Neuronal stem cell (in vitro differentiated cells): ENCODE results near the gene CHTF18.

Experiments
- DNase-seq: peaks from one replicate; pipeline ENCODE4 v3.0.0-alpha.2; 2013; ENCODE audit warnings: low spot score
- H2AFZ ChIP-seq: one replicate; pipeline ENCODE4 v1.6.1; 2013; ENCODE audit warnings: mild to moderate bottlenecking, low read length, inconsistent platforms
- H2AK5ac ChIP-seq: 2 replicates; pipeline ENCODE4 v1.6.1; 2013; ENCODE audit warnings: low read depth, mild to moderate bottlenecking, inconsistent platforms, low read length, moderate library complexity, mixed read lengths
- H2BK120ac ChIP-seq: 2 replicates; pipeline ENCODE4 v1.6.1; 2013; ENCODE audit warnings: low read depth, mild to moderate bottlenecking, inconsistent platforms, low read length, moderate library complexity, mixed read lengths
- H2BK12ac ChIP-seq: one replicate; pipeline ENCODE4 v1.6.1; 2013; ENCODE audit warnings: low read length, inconsistent platforms
- H2BK15ac ChIP-seq: 2 replicates; pipeline ENCODE4 v1.6.1; 2013; ENCODE audit warnings: mild to moderate bottlenecking, low read length, inconsistent platforms, mixed read lengths
- H2BK5ac ChIP-seq: one replicate; pipeline ENCODE4 v1.6.1; 2013; ENCODE audit warnings: inconsistent platforms, mild to moderate bottlenecking, low read length, moderate library complexity
- H3K14ac ChIP-seq: one replicate; pipeline ENCODE4 v1.6.1; 2013; ENCODE audit warnings: low read length, inconsistent platforms
- H3K18ac ChIP-seq: 2 replicates; pipeline ENCODE4 v1.6.1; 2013; ENCODE audit warnings: low read length, inconsistent platforms
- H3K23ac ChIP-seq: 2 replicates; pipeline ENCODE4 v1.6.1; 2013; ENCODE audit warnings: low read depth, mild to moderate bottlenecking, mixed read lengths, low read length, inconsistent platforms; ENCODE audit not compliant: poor library complexity
- H3K27ac ChIP-seq: replicated peaks from 3 replicates; pipeline ENCODE4 v1.5.1; 2013; ENCODE audit warnings: low read length, inconsistent platforms
- H3K27me3 ChIP-seq, 3 experiments: 2 replicates each; pipeline ENCODE4 v1.6.1; 2013; ENCODE audit warnings: low read length in 3 of 3, mild to moderate bottlenecking in 2 of 3, inconsistent platforms in 1 of 3, low read depth in 1 of 3, mixed read lengths in 1 of 3, moderate library complexity in 1 of 3; ENCODE audit not compliant: control insufficient read depth in 3 of 3, insufficient read depth in 3 of 3
- H3K36me3 ChIP-seq, 2 donors: replicated peaks in 1 of 2; 2 replicates each; pipeline ENCODE4 v1.6.1; 2013; ENCODE audit warnings: low read length in 2 of 2; ENCODE audit not compliant: control insufficient read depth in 2 of 2, insufficient read depth in 2 of 2
- H3K4ac ChIP-seq: 2 replicates; pipeline ENCODE4 v1.6.1; 2013; ENCODE audit warnings: inconsistent platforms, mild to moderate bottlenecking, low read length, moderate library complexity
- H3K4me1 ChIP-seq, 2 donors: 1 replicate in 1 of 2; 2 replicates in 1 of 2; pipeline ENCODE4 v1.6.1; 2013; ENCODE audit warnings: low read length in 2 of 2, low read depth in 1 of 2; ENCODE audit not compliant: control insufficient read depth in 2 of 2, insufficient read depth in 1 of 2
- H3K4me2 ChIP-seq: one replicate; pipeline ENCODE4 v1.6.1; 2013; ENCODE audit warnings: mild to moderate bottlenecking, low read length, inconsistent platforms; ENCODE audit not compliant: insufficient read depth, poor library complexity, severe bottlenecking
- H3K4me3 ChIP-seq, 2 donors: 2 replicates each; pipeline ENCODE4 v1.5.1; 2013; ENCODE audit warnings: low read length in 2 of 2, mild to moderate bottlenecking in 2 of 2, inconsistent platforms in 1 of 2, moderate library complexity in 1 of 2
- H3K79me1 ChIP-seq: one replicate; pipeline ENCODE4 v1.6.1; 2013; ENCODE audit warnings: low read depth, mild to moderate bottlenecking, inconsistent platforms, low read length, moderate library complexity
- H3K9ac ChIP-seq: one replicate; pipeline ENCODE4 v1.6.1; 2013; ENCODE audit warnings: mild to moderate bottlenecking, low read depth, low read length, inconsistent platforms; ENCODE audit not compliant: poor library complexity
- H3K9me3 ChIP-seq, 2 donors: replicated peaks in 1 of 2; 2 replicates each; pipeline versions ENCODE3 to v1.6.1; 2013; ENCODE audit warnings: low read length in 2 of 2, mild to moderate bottlenecking in 2 of 2, inconsistent platforms in 1 of 2, low read depth in 1 of 2, mixed read lengths in 1 of 2, moderate library complexity in 1 of 2; ENCODE audit not compliant: control insufficient read depth in 2 of 2, insufficient read depth in 1 of 2
- H4K8ac ChIP-seq: one replicate; pipeline ENCODE4 v1.6.1; 2013; ENCODE audit warnings: low read depth, mild to moderate bottlenecking, inconsistent platforms, low read length, moderate library complexity
- H4K91ac ChIP-seq: one replicate; pipeline ENCODE4 v1.6.1; 2013; ENCODE audit warnings: low read length, low read depth, mild to moderate bottlenecking, inconsistent platforms; ENCODE audit not compliant: poor library complexity
- WGBS, 2 donors: extraction: QIAGEN DNeasy Blood & Tissue Kit; methylation state at CpG; one replicate each; pipeline ENCODE4 v1.1.7; 2013; ENCODE audit warnings: missing lambda C conversion rate in 2 of 2, mixed read lengths in 1 of 2; ENCODE audit not compliant: insufficient read length in 2 of 2, insufficient replicate concordance in 1 of 2; ENCODE audit errors: extremely low coverage in 2 of 2; 5-methylcytosine and 5-hydroxymethylcytosine counted together

Gene CHTF18

DNA sequence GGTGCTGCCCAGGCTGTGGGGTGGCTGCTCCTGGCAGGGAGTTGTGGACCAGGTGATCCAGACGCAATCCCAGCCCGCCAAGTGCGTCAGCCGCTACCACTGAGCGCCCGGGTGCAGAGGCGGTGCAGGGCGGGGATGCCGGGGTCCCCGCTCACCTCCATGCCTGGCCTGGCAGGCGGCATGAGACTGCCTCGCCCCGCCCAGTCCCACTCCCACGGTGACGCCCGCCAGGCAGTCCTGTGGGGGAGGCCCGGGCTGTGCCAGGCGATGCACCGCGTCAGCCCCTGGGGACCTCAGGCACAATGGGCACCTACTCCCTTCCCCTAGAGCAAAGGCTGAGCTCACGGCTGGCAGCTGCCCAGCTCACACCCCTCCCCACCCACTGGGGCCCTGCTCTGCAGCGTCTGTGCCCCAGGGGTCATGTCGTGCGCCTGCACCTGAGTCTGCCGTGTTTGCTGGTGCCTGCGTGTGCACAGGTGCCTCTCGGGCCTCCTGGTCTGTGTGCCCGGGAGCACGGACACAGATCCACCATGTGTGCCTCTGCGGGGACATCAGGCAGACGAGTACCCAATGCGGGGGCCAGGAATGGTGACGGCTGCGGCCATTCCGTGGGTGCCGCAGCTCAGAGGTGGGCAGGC, 5.5 kb upstream of the CHTF18 start:
- no CpG with 5 or more reads among the region's 36 CpGs for WGBS, 2 donors

GRCh38 chr16:783404-784161, 4.8 kb upstream of the CHTF18 start:
- Histone ChIP-seq H2BK120ac (no peak overlapping the region), H3K4me1 (peaks cover 2 to 4% of the 10 kb centered on the region in 2 donors), H2AK5ac (peak overlapping the region; percentile 92), H3K9ac (peak overlapping the region; percentile 4), H3K27me3 (peaks cover 0 to 32% (median 3%) of the 10 kb centered on the region in 3 experiments), H3K27ac (no peak overlapping the region), H2AFZ (no peak overlapping the region), H3K79me1 (peaks cover 31% of the 10 kb centered on the region), H2BK5ac (peak overlapping the region; percentile 53), H4K91ac (no peak overlapping the region), H3K4me3 (no peak overlapping the region), H3K23ac (peak overlapping the region; percentile 89), H3K4me2 (no peak overlapping the region), H3K14ac (peak overlapping the region; percentile 71), H3K18ac (peak overlapping the region; percentile 57), H3K4ac (peak overlapping the region; percentile 37), H3K36me3 (peaks cover 9 to 17% of the 10 kb centered on the region in 2 donors), H3K9me3 (peaks cover 0 to 1% of the 10 kb centered on the region in 2 donors), H4K8ac (peak overlapping the region; percentile 65), H2BK12ac (peak overlapping the region; percentile 58), H2BK15ac (no peak overlapping the region)
- DNase-seq: no peak
- no CpG with 5 or more reads among the region's 17 CpGs for WGBS, 2 donors

More for the DNA sequence above, 5.5 kb upstream of the CHTF18 start:
- Histone ChIP-seq H3K4ac (no peak overlapping the region), H2BK120ac (no peak overlapping the region), H3K23ac (peak overlapping the region; percentile 89), H3K36me3 (peaks cover 9 to 17% of the 10 kb centered on the region in 2 donors), H3K27ac (no peak overlapping the region), H2BK12ac (peak overlapping the region; percentile 58), H2AFZ (no peak overlapping the region), H3K9me3 (peaks cover 0 to 1% of the 10 kb centered on the region in 2 donors), H2AK5ac (peak overlapping the region; percentile 92), H2BK15ac (no peak overlapping the region), H3K14ac (peak overlapping the region; percentile 56), H3K4me3 (no peak overlapping the region), H3K79me1 (peaks cover 27% of the 10 kb centered on the region), H3K4me2 (no peak overlapping the region), H3K9ac (peak overlapping the region; percentile 21), H4K91ac (no peak overlapping the region), H3K18ac (peak overlapping the region; percentile 64), H3K4me1 (peaks cover 2 to 4% of the 10 kb centered on the region in 2 donors), H4K8ac (peak overlapping the region; percentile 3), H3K27me3 (peaks cover 0 to 39% (median 3%) of the 10 kb centered on the region in 3 experiments), H2BK5ac (peak overlapping the region; percentile 35)
- DNase-seq: no peak

- Histone ChIP-seq H2BK15ac (no peak overlapping the region), H2AK5ac (no peak overlapping the region), H3K27ac (no peak overlapping the region), H2BK12ac (no peak overlapping the region), H2AFZ (no peak overlapping the region), H4K8ac (no peak overlapping the region), H2BK120ac (no peak overlapping the region), H3K9me3 (no peaks in the 10 kb centered on the region), H3K14ac (no peak overlapping the region), H3K4me2 (no peak overlapping the region), H3K27me3 (peaks cover 0 to 29% (median 3%) of the 10 kb centered on the region in 3 experiments), H3K4ac (no peak overlapping the region), H3K36me3 (peaks cover 9 to 20% of the 10 kb centered on the region in 2 donors), H3K79me1 (peaks cover 39% of the 10 kb centered on the region), H4K91ac (no peak overlapping the region), H3K9ac (no peak overlapping the region), H2BK5ac (peak overlapping the region; percentile 53), H3K23ac (peak overlapping the region; percentile 80), H3K4me1 (peaks cover 6 to 8% of the 10 kb centered on the region in 2 donors), H3K4me3 (no peak overlapping the region), H3K18ac (no peak overlapping the region)
- no peak for DNase-seq
- no CpG with 5 or more reads among the region's 19 CpGs for WGBS, 2 donors
Measured at GRCh38 chr16:784431-784830, 4.0 kb upstream of the CHTF18 start.
